HEK293 (cell line): Measurements from ENCODE around the gene PTGER1.
A peak's percentile ranks its signal among the peaks of the same experiment; 100 is the strongest.

Experiments used
- CTCF ChIA-PET: fragments of 350-600 bp; formaldehyde crosslinking; extraction: SDS; loops from one replicate; lab custom pipeline; 2021; ENCODE audit warnings: antibody characterized with exemption; lab: Yijun Ruan, JAX
- POLR2A ChIA-PET: fragments of 300-600 bp; formaldehyde crosslinking; extraction: SDS; loops from one replicate; lab custom pipeline; 2020; ENCODE audit warnings: antibody characterized with exemption, inconsistent platforms; lab: Yijun Ruan, JAX
- H3K27ac ChIP-seq: fragments of 200-500 bp; sonication (Bioruptor generic); 2 replicates; pipeline ENCODE4 v1.5.1; 2014; ENCODE audit warnings: low read depth, low read length, control low read depth, inconsistent platforms; ENCODE audit errors: extremely low read depth
- H3K36me3 ChIP-seq, 2 experiments: fragments of 200-500 bp in 1 of 2; sonication (Bioruptor generic) in 1 of 2; 1 replicate in 1 of 2; 2 replicates in 1 of 2; pipeline ENCODE4 v1.5.1; 2014 to 2017; ENCODE audit warnings: inconsistent platforms in 2 of 2, low read length in 2 of 2; ENCODE audit not compliant: control insufficient read depth in 2 of 2, insufficient read depth in 1 of 2
- H3K4me1 ChIP-seq: fragments of 200-500 bp; sonication (Bioruptor generic); 2 replicates; pipeline ENCODE4 v1.5.1; 2014; ENCODE audit warnings: mild to moderate bottlenecking, low read length, inconsistent platforms; ENCODE audit not compliant: control insufficient read depth, insufficient read depth
- H3K4me3 ChIP-seq: 2 replicates; pipeline ENCODE4 v1.5.1; 2011; ENCODE audit warnings: low read depth, mild to moderate bottlenecking, control low read depth, low read length, moderate library complexity
- H3K9me3 ChIP-seq: fragments of 200-500 bp; sonication (Bioruptor generic); 2 replicates; pipeline ENCODE4 v1.5.1; 2014; ENCODE audit warnings: low read depth, low read length, inconsistent platforms; ENCODE audit not compliant: control insufficient read depth, insufficient read depth
- EGR2 ChIP-seq: fragments of 450-650 bp; formaldehyde crosslinking; IDR thresholded peaks from 2 replicates; pipeline ENCODE4 v1.5.1; 2016; ENCODE audit warnings: low read depth, missing biosample characterization, missing genetic modification characterization
- KLF8 ChIP-seq: fragments of 450-650 bp; formaldehyde crosslinking; IDR thresholded peaks from 2 replicates; pipeline ENCODE4 v1.5.1; 2016; ENCODE audit warnings: missing biosample characterization, missing genetic modification characterization
- YY2 ChIP-seq: fragments of 450-650 bp; formaldehyde crosslinking; IDR thresholded peaks from 2 replicates; pipeline ENCODE4 v1.5.1; 2016; ENCODE audit warnings: missing biosample characterization, missing genetic modification characterization
- ZNF140 ChIP-seq: fragments of 450-650 bp; formaldehyde crosslinking; IDR thresholded peaks from 2 replicates; pipeline ENCODE4 v1.5.1; 2016; ENCODE audit warnings: missing biosample characterization, missing genetic modification characterization
- ZNF324 ChIP-seq: fragments of 450-650 bp; formaldehyde crosslinking; IDR thresholded peaks from 2 replicates; pipeline ENCODE4 v1.5.1; 2016; ENCODE audit warnings: missing biosample characterization, missing genetic modification characterization
- ZNF354C ChIP-seq: fragments of 450-650 bp; formaldehyde crosslinking; IDR thresholded peaks from 2 replicates; pipeline ENCODE4 v1.5.1; 2016; ENCODE audit warnings: missing biosample characterization, missing genetic modification characterization, low read depth, borderline replicate concordance
- ZNF624 ChIP-seq: fragments of 450-650 bp; formaldehyde crosslinking; IDR thresholded peaks from 2 replicates; pipeline ENCODE4 v1.5.1; 2017; ENCODE audit warnings: missing biosample characterization, missing genetic modification characterization
- TF ChIP-seq, protein P1 (sequence below): fragments of 450-650 bp; formaldehyde crosslinking; IDR thresholded peaks from 2 replicates; pipeline ENCODE4 v1.5.1; 2016; ENCODE audit warnings: missing biosample characterization, missing genetic modification characterization
- TF ChIP-seq, protein P2 (sequence below): fragments of 450-650 bp; formaldehyde crosslinking; IDR thresholded peaks from 2 replicates; pipeline ENCODE4 v1.5.1; 2016; ENCODE audit warnings: missing biosample characterization, missing genetic modification characterization
- TF ChIP-seq, protein P3 (sequence below): fragments of 450-650 bp; formaldehyde crosslinking; IDR thresholded peaks from 2 replicates; pipeline ENCODE4 v1.5.1; 2016; ENCODE audit warnings: missing biosample characterization, missing genetic modification characterization
- TF ChIP-seq, protein P4 (sequence below): fragments of 450-650 bp; formaldehyde crosslinking; IDR thresholded peaks from 2 replicates; pipeline ENCODE4 v1.5.1; 2016; ENCODE audit warnings: missing biosample characterization, missing genetic modification characterization
- TF ChIP-seq, protein P5 (sequence below): fragments of 450-650 bp; formaldehyde crosslinking; IDR thresholded peaks from 2 replicates; pipeline ENCODE4 v1.5.1; 2016; ENCODE audit warnings: missing biosample characterization, missing genetic modification characterization, borderline replicate concordance

PTGER1 gene

DNA sequence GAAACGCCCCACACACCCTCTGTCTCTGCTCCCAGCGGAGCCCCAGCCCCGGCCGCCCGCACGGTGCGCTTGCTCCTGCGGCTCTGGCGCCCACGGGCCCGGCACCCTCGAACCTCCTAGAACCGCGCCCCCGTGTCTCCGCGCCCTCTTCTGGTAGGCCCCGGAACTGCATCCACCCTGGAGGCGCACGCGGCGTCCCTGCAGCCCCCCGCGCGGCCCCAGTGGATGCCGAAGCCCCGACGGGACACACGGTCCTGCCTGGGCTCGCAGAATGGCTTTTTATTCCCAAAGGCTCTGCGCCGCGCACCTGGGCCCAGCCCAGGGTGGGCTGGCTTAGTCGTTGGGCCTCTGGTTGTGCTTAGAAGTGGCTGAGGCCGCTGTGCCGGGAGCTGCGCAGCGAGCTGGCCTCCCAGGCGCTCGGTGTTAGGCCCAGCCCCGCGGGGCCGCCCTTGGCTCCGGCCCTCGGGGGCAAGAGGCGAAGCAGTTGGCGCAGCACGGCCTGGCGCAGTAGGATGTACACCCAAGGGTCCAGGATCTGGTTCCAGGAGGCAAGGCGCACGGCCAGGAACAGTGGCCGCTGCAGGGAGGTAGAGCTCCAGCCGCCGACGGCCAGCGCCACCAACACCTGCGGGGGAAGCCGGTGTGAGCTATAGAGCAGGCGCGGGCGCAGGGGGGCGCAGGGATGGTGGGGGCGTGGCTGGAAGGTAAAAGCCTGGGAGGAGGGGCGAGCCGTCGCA, 2.8 kb downstream of the PTGER1 start (continued):
- TF ChIP-seq, protein P1, sequence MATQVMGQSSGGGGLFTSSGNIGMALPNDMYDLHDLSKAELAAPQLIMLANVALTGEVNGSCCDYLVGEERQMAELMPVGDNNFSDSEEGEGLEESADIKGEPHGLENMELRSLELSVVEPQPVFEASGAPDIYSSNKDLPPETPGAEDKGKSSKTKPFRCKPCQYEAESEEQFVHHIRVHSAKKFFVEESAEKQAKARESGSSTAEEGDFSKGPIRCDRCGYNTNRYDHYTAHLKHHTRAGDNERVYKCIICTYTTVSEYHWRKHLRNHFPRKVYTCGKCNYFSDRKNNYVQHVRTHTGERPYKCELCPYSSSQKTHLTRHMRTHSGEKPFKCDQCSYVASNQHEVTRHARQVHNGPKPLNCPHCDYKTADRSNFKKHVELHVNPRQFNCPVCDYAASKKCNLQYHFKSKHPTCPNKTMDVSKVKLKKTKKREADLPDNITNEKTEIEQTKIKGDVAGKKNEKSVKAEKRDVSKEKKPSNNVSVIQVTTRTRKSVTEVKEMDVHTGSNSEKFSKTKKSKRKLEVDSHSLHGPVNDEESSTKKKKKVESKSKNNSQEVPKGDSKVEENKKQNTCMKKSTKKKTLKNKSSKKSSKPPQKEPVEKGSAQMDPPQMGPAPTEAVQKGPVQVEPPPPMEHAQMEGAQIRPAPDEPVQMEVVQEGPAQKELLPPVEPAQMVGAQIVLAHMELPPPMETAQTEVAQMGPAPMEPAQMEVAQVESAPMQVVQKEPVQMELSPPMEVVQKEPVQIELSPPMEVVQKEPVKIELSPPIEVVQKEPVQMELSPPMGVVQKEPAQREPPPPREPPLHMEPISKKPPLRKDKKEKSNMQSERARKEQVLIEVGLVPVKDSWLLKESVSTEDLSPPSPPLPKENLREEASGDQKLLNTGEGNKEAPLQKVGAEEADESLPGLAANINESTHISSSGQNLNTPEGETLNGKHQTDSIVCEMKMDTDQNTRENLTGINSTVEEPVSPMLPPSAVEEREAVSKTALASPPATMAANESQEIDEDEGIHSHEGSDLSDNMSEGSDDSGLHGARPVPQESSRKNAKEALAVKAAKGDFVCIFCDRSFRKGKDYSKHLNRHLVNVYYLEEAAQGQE, result no peak
- TF ChIP-seq, protein P2, sequence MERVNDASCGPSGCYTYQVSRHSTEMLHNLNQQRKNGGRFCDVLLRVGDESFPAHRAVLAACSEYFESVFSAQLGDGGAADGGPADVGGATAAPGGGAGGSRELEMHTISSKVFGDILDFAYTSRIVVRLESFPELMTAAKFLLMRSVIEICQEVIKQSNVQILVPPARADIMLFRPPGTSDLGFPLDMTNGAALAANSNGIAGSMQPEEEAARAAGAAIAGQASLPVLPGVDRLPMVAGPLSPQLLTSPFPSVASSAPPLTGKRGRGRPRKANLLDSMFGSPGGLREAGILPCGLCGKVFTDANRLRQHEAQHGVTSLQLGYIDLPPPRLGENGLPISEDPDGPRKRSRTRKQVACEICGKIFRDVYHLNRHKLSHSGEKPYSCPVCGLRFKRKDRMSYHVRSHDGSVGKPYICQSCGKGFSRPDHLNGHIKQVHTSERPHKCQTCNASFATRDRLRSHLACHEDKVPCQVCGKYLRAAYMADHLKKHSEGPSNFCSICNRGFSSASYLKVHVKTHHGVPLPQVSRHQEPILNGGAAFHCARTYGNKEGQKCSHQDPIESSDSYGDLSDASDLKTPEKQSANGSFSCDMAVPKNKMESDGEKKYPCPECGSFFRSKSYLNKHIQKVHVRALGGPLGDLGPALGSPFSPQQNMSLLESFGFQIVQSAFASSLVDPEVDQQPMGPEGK (tag by site-specific recombination), result peak; percentile 37; the same call in 1 of the 2 replicates

DNA sequence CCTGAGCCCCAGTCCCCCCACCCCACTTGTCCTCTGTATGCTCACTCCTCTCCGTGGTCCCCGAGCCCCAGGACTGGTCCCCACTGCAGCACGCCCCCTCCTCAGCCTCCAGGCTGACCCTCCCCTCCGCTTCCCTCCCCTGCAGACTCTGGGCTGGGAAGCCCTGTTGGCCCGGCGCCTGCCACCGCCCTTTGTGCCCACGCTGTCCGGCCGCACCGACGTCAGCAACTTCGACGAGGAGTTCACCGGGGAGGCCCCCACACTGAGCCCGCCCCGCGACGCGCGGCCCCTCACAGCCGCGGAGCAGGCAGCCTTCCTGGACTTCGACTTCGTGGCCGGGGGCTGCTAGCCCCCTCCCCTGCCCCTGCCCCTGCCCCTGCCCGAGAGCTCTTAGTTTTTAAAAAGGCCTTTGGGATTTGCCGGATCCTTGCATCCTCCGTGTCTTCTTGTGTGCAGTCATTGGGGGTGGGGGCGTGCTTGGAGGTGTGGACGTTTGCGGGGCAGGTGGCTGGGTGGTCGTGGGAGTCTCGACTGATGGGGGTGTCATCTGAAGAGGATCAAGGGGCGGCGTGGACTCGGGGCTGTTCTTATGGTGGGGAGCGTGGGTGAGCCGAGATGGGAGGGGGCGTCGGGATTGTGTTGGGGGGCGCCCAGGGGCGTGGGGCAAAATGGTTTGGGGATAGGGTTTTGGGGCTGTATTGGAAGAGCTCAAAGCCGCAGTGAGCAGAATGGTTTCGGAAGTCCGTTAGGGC, 3.5 kb downstream of the PTGER1 start:
- H3K4me1 ChIP-seq, result no peaks in the 10 kb centered on the region; the same call in 1 of the 2 replicates
- CTCF ChIA-PET, result interaction anchor here (0.6 to 2.0 kb wide), 13 partner anchors 9 to 335 kb away, joined by 3 to 12 read pairs (median 4); partner anchors contain the start of genes ASF1B and GIPC1
- TF ChIP-seq, protein P3, sequence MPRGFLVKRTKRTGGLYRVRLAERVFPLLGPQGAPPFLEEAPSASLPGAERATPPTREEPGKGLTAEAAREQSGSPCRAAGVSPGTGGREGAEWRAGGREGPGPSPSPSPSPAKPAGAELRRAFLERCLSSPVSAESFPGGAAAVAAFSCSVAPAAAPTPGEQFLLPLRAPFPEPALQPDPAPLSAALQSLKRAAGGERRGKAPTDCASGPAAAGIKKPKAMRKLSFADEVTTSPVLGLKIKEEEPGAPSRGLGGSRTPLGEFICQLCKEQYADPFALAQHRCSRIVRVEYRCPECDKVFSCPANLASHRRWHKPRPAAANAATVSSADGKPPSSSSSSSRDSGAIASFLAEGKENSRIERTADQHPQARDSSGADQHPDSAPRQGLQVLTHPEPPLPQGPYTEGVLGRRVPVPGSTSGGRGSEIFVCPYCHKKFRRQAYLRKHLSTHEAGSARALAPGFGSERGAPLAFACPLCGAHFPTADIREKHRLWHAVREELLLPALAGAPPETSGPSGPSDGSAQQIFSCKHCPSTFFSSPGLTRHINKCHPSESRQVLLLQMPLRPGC, result no peak
- TF ChIP-seq EGR2 (peak; percentile 82), ZNF624 (tag by site-specific recombination) (no peak), ZNF354C (tag by site-specific recombination) (no peak), YY2 (tag by site-specific recombination) (no peak), ZNF140 (tag by site-specific recombination) (no peak), KLF8 (tag by site-specific recombination) (peak; percentile 52), ZNF324 (no peak)
- TF ChIP-seq, protein P4, sequence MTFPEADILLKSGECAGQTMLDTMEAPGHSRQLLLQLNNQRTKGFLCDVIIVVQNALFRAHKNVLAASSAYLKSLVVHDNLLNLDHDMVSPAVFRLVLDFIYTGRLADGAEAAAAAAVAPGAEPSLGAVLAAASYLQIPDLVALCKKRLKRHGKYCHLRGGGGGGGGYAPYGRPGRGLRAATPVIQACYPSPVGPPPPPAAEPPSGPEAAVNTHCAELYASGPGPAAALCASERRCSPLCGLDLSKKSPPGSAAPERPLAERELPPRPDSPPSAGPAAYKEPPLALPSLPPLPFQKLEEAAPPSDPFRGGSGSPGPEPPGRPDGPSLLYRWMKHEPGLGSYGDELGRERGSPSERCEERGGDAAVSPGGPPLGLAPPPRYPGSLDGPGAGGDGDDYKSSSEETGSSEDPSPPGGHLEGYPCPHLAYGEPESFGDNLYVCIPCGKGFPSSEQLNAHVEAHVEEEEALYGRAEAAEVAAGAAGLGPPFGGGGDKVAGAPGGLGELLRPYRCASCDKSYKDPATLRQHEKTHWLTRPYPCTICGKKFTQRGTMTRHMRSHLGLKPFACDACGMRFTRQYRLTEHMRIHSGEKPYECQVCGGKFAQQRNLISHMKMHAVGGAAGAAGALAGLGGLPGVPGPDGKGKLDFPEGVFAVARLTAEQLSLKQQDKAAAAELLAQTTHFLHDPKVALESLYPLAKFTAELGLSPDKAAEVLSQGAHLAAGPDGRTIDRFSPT (tag by site-specific recombination), result no peak
- TF ChIP-seq, protein P5, sequence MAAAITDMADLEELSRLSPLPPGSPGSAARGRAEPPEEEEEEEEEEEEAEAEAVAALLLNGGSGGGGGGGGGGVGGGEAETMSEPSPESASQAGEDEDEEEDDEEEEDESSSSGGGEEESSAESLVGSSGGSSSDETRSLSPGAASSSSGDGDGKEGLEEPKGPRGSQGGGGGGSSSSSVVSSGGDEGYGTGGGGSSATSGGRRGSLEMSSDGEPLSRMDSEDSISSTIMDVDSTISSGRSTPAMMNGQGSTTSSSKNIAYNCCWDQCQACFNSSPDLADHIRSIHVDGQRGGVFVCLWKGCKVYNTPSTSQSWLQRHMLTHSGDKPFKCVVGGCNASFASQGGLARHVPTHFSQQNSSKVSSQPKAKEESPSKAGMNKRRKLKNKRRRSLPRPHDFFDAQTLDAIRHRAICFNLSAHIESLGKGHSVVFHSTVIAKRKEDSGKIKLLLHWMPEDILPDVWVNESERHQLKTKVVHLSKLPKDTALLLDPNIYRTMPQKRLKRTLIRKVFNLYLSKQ (tag by site-specific recombination), result no peak
- TF ChIP-seq, protein P2 (tag by site-specific recombination), result peak; percentile 71
- H3K4me3 ChIP-seq, result no peak overlapping the region
- peaks cover 3 to 39% of the 10 kb centered on the region in 2 experiments; a peak in 2 of 3 replicates for H3K36me3 ChIP-seq
- no peaks in the 10 kb centered on the region for H3K9me3 ChIP-seq
- POLR2A ChIA-PET, result interaction anchor here (0.6 to 2.3 kb wide), 3 partner anchors 335 to 520 kb away, joined by 3 to 8 read pairs (median 6); partner anchors contain the start of genes ASF1B and C19orf67
- no peak overlapping the region for H3K27ac ChIP-seq
